PC-9 (cell line): ENCODE results near the gene PPP2R5B.

Experiments
- CTCF ChIP-seq: fragments of 200-600 bp; sonication (generic); conservative IDR thresholded peaks from 2 replicates; pipeline ENCODE4 v1.6.1; 2017; ENCODE audit warnings: mixed run types, antibody characterized with exemption, mild to moderate bottlenecking, moderate library complexity
- EZH2 ChIP-seq: fragments of 200-600 bp; sonication (generic); IDR thresholded peaks from 2 replicates; pipeline ENCODE4 v1.8.0; 2017; ENCODE audit warnings: antibody characterized with exemption, low read depth

DNA sequence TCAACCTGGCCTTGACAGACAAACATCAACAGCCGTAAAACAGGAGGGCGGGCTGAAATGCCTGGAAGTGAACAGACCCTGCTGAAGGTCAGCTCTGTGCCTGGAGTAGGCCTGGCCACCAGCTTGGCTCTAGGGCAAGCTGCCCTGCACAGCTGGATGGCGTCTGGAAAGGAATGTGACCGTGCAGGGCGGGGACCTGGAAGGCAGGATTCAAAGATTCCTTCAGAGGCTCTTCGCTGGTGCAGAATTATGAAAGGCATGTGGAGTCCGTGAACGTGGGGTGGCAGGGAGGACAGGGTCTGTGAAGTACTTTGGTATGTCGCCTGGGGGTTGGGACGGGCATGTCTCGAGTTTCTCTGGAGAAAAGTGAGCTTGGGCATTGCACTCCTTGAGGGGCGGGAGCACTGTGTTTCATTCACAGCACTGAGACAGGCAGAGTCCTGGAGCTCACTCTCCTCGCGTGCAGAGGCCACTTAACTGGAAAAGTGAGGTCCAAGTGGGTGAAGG is 47.6 kb upstream of the PPP2R5B start:
- TF ChIP-seq CTCF, result no peak
- TF ChIP-seq EZH2, result no peak
